ENCODE data around the gene ABHD12.

The ABHD12 gene

GRCh38 chr20:25390538-25391528 lies at the start of gene ABHD12:
Gene ABHD12, minus strand, starts transcription at chr20:25390835. Its CDS starts 132 bp downstream, at chr20:25390703.
- peak; percentile 89 for DNase-seq

GRCh38 chr20:25439328-25439727 lies 48.7 kb upstream of the ABHD12 start:
- DNase-seq = no peak

GRCh38 chr20:25437153-25437581 lies 46.5 kb upstream of the ABHD12 start:
- no peak for DNase-seq

GRCh38 chr20:25424536-25424935 lies 33.9 kb upstream of the ABHD12 start:
- DNase-seq = no peak

GRCh38 chr20:25422032-25422431 lies 31.4 kb upstream of the ABHD12 start:
- DNase-seq = no peak

GRCh38 chr20:25421102-25421501 lies 30.5 kb upstream of the ABHD12 start:
- DNase-seq = no peak

- no peak for DNase-seq
Measured at GRCh38 chr20:25418776-25419175, 28.1 kb upstream of the ABHD12 start.

GRCh38 chr20:25408890-25409289 lies 18.3 kb upstream of the ABHD12 start:
- DNase-seq = no peak

GRCh38 chr20:25408170-25408547 lies 17.5 kb upstream of the ABHD12 start:
- DNase-seq = no peak

- peak; percentile 96 for DNase-seq
Measured at GRCh38 chr20:25407311-25408169, 16.9 kb upstream of the ABHD12 start, which contains the start of gene GINS1. Gene GINS1, plus strand, starts transcription at chr20:25407673. Its CDS starts 148 bp downstream, at chr20:25407821.

- no peak for DNase-seq
Measured at GRCh38 chr20:25402583-25402982, 11.9 kb upstream of the ABHD12 start.

GRCh38 chr20:25400291-25400732 lies 9.7 kb upstream of the ABHD12 start:
- peak; percentile 44 for DNase-seq

GRCh38 chr20:25399037-25399430 lies 8.4 kb upstream of the ABHD12 start:
- DNase-seq = peak; percentile 74

GRCh38 chr20:25398376-25399036 lies 7.9 kb upstream of the ABHD12 start:
- no peak for DNase-seq

GRCh38 chr20:25397821-25398220 lies 7.2 kb upstream of the ABHD12 start:
- DNase-seq = no peak

GRCh38 chr20:25397096-25397495 lies 6.5 kb upstream of the ABHD12 start:
- DNase-seq = no peak

- no peak for DNase-seq
Measured at GRCh38 chr20:25394996-25395395, 4.4 kb upstream of the ABHD12 start.

GRCh38 chr20:25394276-25394675 lies 3.6 kb upstream of the ABHD12 start:
- no peak for DNase-seq

GRCh38 chr20:25389858-25390537 lies 637 bp downstream of the ABHD12 start:
- peak; percentile 86 for DNase-seq

- no peak for DNase-seq
Measured at GRCh38 chr20:25389401-25389857, 1.2 kb downstream of the ABHD12 start.

GRCh38 chr20:25382704-25383370 lies 7.8 kb downstream of the ABHD12 start:
- no peak for DNase-seq

Data from retina (tissue), 1 donor.